Mesendoderm (in vitro differentiated cells): ENCODE results near the gene HEXA.
"Not testable (repeated sequence)": the region's sequence is repeated elsewhere in the genome, so short reads cannot be mapped to it uniquely, and the experiment has no call there.

ENCODE experiments used
- DNase-seq: peaks from one replicate; pipeline ENCODE4 v3.0.0; 2013
- H2AK5ac ChIP-seq: 2 replicates; pipeline ENCODE4 v1.6.1; 2013; ENCODE audit warnings: low read length, inconsistent platforms
- H2BK120ac ChIP-seq: 2 replicates; pipeline ENCODE4 v1.6.1; 2013; ENCODE audit warnings: low read depth, mild to moderate bottlenecking, low read length, moderate library complexity, mixed read lengths
- H2BK15ac ChIP-seq: replicated peaks from 2 replicates; pipeline ENCODE4 v1.6.1; 2013; ENCODE audit warnings: low read depth, mild to moderate bottlenecking, moderate library complexity
- H2BK5ac ChIP-seq: 2 replicates; pipeline ENCODE4 v1.6.1; 2013; ENCODE audit warnings: low read length, inconsistent platforms
- H3K18ac ChIP-seq: 2 replicates; pipeline ENCODE4 v1.6.1; 2013; ENCODE audit warnings: mild to moderate bottlenecking, low read length, mixed read lengths
- H3K23ac ChIP-seq: one replicate; pipeline ENCODE4 v1.6.1; 2013; ENCODE audit warnings: low read length
- H3K27ac ChIP-seq: 2 replicates; pipeline ENCODE4 v1.5.1; 2013; ENCODE audit warnings: low read depth, mild to moderate bottlenecking, inconsistent platforms, low read length, moderate library complexity
- H3K27me3 ChIP-seq: 2 replicates; pipeline ENCODE4 v1.6.1; 2013; ENCODE audit warnings: low read length, control low read depth, mild to moderate bottlenecking, inconsistent platforms; ENCODE audit not compliant: insufficient read depth, poor library complexity
- H3K36me3 ChIP-seq: 2 replicates; pipeline ENCODE4 v1.6.1; 2013; ENCODE audit warnings: low read length, inconsistent platforms; ENCODE audit not compliant: control insufficient read depth, insufficient read depth
- H3K4ac ChIP-seq: one replicate; pipeline ENCODE4 v1.6.1; 2013; ENCODE audit warnings: low read depth, mild to moderate bottlenecking, low read length, moderate library complexity
- H3K4me1 ChIP-seq: 2 replicates; pipeline ENCODE4 v1.6.1; 2013; ENCODE audit warnings: low read depth, low read length, inconsistent platforms; ENCODE audit not compliant: control insufficient read depth
- H3K4me2 ChIP-seq: 2 replicates; pipeline ENCODE4 v1.6.1; 2013; ENCODE audit warnings: low read length
- H3K4me3 ChIP-seq: 2 replicates; pipeline ENCODE4 v1.5.1; 2013; ENCODE audit warnings: mild to moderate bottlenecking, low read length
- H3K56ac ChIP-seq: one replicate; pipeline ENCODE4 v1.6.1; 2013; ENCODE audit warnings: low read length
- H3K79me1 ChIP-seq: 2 replicates; pipeline ENCODE4 v1.6.1; 2013; ENCODE audit warnings: low read length, inconsistent platforms
- H3K79me2 ChIP-seq: 2 replicates; pipeline ENCODE4 v1.6.1; 2013; ENCODE audit warnings: mild to moderate bottlenecking, low read length; ENCODE audit not compliant: control insufficient read depth, insufficient read depth
- H3K9ac ChIP-seq: 2 replicates; pipeline ENCODE4 v1.6.1; 2013; ENCODE audit warnings: low read length, inconsistent platforms
- H4K5ac ChIP-seq: one replicate; pipeline ENCODE4 v1.6.1; 2013; ENCODE audit warnings: low read length
- H4K8ac ChIP-seq: one replicate; pipeline ENCODE4 v1.6.1; 2013; ENCODE audit warnings: low read depth, mild to moderate bottlenecking, control low read depth, low read length, moderate library complexity
- WGBS: extraction: QIAGEN DNeasy Blood & Tissue Kit; methylation state at CpG from one replicate; pipeline ENCODE4 v1.1.7; 2013; ENCODE audit warnings: low lambda C conversion rate, missing lambda C conversion rate; ENCODE audit not compliant: insufficient coverage; ENCODE audit errors: extremely low coverage; 5-methylcytosine and 5-hydroxymethylcytosine counted together

The HEXA gene

GRCh38 chr15:72382146-72382545, 6.3 kb upstream of the HEXA start:
- H3K79me1 ChIP-seq = no peaks in the 10 kb centered on the region
- no peaks in the 10 kb centered on the region for H3K36me3 ChIP-seq
- no peak overlapping the region for H2BK15ac ChIP-seq
- H3K4me1 ChIP-seq = no peaks in the 10 kb centered on the region
- H2AK5ac ChIP-seq = no peak overlapping the region
- no peak overlapping the region for H4K5ac ChIP-seq
- H3K18ac ChIP-seq = no peak overlapping the region
- no peak overlapping the region for H3K9ac ChIP-seq
- no peaks in the 10 kb centered on the region for H3K27me3 ChIP-seq
- DNase-seq = peak; percentile 11
- no peak overlapping the region for H3K27ac ChIP-seq
- H3K56ac ChIP-seq = no peak overlapping the region
- H3K4ac ChIP-seq = no peak overlapping the region
- H3K79me2 ChIP-seq = no peaks in the 10 kb centered on the region
- no peak overlapping the region for H3K4me2 ChIP-seq
- no peak overlapping the region for H2BK5ac ChIP-seq
- no peak overlapping the region for H3K23ac ChIP-seq
- no peak overlapping the region for H2BK120ac ChIP-seq
- no peak overlapping the region for H3K4me3 ChIP-seq
- WGBS = no CpG with 5 or more reads among the region's 2 CpGs
- H4K8ac ChIP-seq = no peak overlapping the region

GRCh38 chr15:72380743-72381142, 4.9 kb upstream of the HEXA start:
- Histone ChIP-seq H3K27me3 (no peaks in the 10 kb centered on the region), H3K18ac (no peak overlapping the region), H2BK120ac (no peak overlapping the region), H3K4me1 (peaks cover 5% of the 10 kb centered on the region), H3K4me2 (no peak overlapping the region), H4K5ac (no peak overlapping the region), H2BK15ac (no peak overlapping the region), H2AK5ac (no peak overlapping the region), H3K79me1 (no peaks in the 10 kb centered on the region), H3K9ac (no peak overlapping the region), H3K4ac (no peak overlapping the region), H3K23ac (no peak overlapping the region), H2BK5ac (no peak overlapping the region), H3K56ac (no peak overlapping the region), H4K8ac (no peak overlapping the region), H3K27ac (no peak overlapping the region), H3K4me3 (no peak overlapping the region), H3K36me3 (no peaks in the 10 kb centered on the region), H3K79me2 (no peaks in the 10 kb centered on the region)
- WGBS = no CpG with 5 or more reads among the region's 4 CpGs
- no peak for DNase-seq

- Histone ChIP-seq H2BK15ac (no peak overlapping the region), H3K9ac (no peak overlapping the region), H4K5ac (no peak overlapping the region), H3K4me1 (peaks cover 5% of the 10 kb centered on the region), H2AK5ac (no peak overlapping the region), H3K79me2 (peaks cover 3% of the 10 kb centered on the region), H3K27ac (no peak overlapping the region), H3K4ac (no peak overlapping the region), H3K27me3 (no peaks in the 10 kb centered on the region), H3K36me3 (no peaks in the 10 kb centered on the region), H4K8ac (no peak overlapping the region), H2BK120ac (no peak overlapping the region), H3K18ac (no peak overlapping the region), H3K56ac (no peak overlapping the region), H3K23ac (no peak overlapping the region), H2BK5ac (no peak overlapping the region), H3K79me1 (peaks cover 2% of the 10 kb centered on the region), H3K4me2 (no peak overlapping the region), H3K4me3 (no peak overlapping the region)
- no peak for DNase-seq
- WGBS = no CpG with 5 or more reads among the region's 2 CpGs
Observed at GRCh38 chr15:72379856-72380430, 4.1 kb upstream of the HEXA start.

GRCh38 chr15:72379106-72379505, 3.3 kb upstream of the HEXA start:
- no CpG with 5 or more reads among the region's 3 CpGs for WGBS

GRCh38 chr15:72377331-72377730, 1.5 kb upstream of the HEXA start:
- H3K4me2 ChIP-seq = no peak overlapping the region
- no peak overlapping the region for H3K4me3 ChIP-seq
- peaks cover 5% of the 10 kb centered on the region for H3K4me1 ChIP-seq
- no peak overlapping the region for H2BK5ac ChIP-seq
- no peak overlapping the region for H2AK5ac ChIP-seq
- no peak overlapping the region for H3K18ac ChIP-seq
- H3K79me2 ChIP-seq = peaks cover 5% of the 10 kb centered on the region
- no peak for DNase-seq
- H3K79me1 ChIP-seq = peaks cover 4% of the 10 kb centered on the region
- H4K5ac ChIP-seq = no peak overlapping the region
- H3K9ac ChIP-seq = no peak overlapping the region
- no peaks in the 10 kb centered on the region for H3K36me3 ChIP-seq
- H3K56ac ChIP-seq = no peak overlapping the region
- no peak overlapping the region for H3K27ac ChIP-seq
- H3K4ac ChIP-seq = no peak overlapping the region
- no peak overlapping the region for H3K23ac ChIP-seq
- no peak overlapping the region for H4K8ac ChIP-seq
- H3K27me3 ChIP-seq = no peaks in the 10 kb centered on the region
- no peak overlapping the region for H2BK15ac ChIP-seq
- WGBS = no CpG with 5 or more reads among the region's 1 CpG
- H2BK120ac ChIP-seq = no peak overlapping the region

More at GRCh38 chr15:72379106-72379505, 3.3 kb upstream of the HEXA start:
- H3K4me3 ChIP-seq, H2BK15ac ChIP-seq, H3K27me3 ChIP-seq, H3K23ac ChIP-seq, H4K5ac ChIP-seq, DNase-seq, H3K4me2 ChIP-seq, H2BK5ac ChIP-seq, H3K27ac ChIP-seq, H4K8ac ChIP-seq, H3K36me3 ChIP-seq, H2BK120ac ChIP-seq, H3K18ac ChIP-seq, H3K79me2 ChIP-seq, H3K9ac ChIP-seq, H3K79me1 ChIP-seq, H3K56ac ChIP-seq, H2AK5ac ChIP-seq, H3K4me1 ChIP-seq, H3K4ac ChIP-seq: not testable (repeated sequence)

GRCh38 chr15:72375501-72375845, 341 bp downstream of the HEXA start:
- Histone ChIP-seq H4K8ac (no peak overlapping the region), H2BK5ac (no peak overlapping the region), H3K27me3 (no peaks in the 10 kb centered on the region), H3K23ac (no peak overlapping the region), H3K4me1 (peaks cover 5% of the 10 kb centered on the region), H3K79me2 (peaks cover 5% of the 10 kb centered on the region), H2BK120ac (no peak overlapping the region), H3K36me3 (peaks cover 2% of the 10 kb centered on the region), H3K4me2 (peak overlapping the region; percentile 14), H3K56ac (peak overlapping the region; percentile 90), H4K5ac (no peak overlapping the region), H2AK5ac (no peak overlapping the region), H3K27ac (no peak overlapping the region), H3K4ac (peak overlapping the region; percentile 20), H3K4me3 (peak overlapping the region; percentile 78), H2BK15ac (no peak overlapping the region), H3K18ac (no peak overlapping the region), H3K79me1 (peaks cover 6% of the 10 kb centered on the region), H3K9ac (peak overlapping the region; percentile 82)
- no peak for DNase-seq
- no CpG with 5 or more reads among the region's 17 CpGs for WGBS
